TTC549 (cell line): ENCODE measurements around the gene GADD45B.
"Not testable (repeated sequence)": the region's sequence is repeated elsewhere in the genome, so short reads cannot be mapped to it uniquely, and the experiment has no call there.

Source experiments
- FAIRE-seq: peaks from 2 replicates; lab custom pipeline; 2012; peaks lifted over from hg19 to GRCh38; lab: Jason Lieb, UNC

Gene GADD45B

GRCh38 chr19:2488405-2488941 lies 12.5 kb downstream of the GADD45B start:
- FAIRE-seq = no peak

DNA sequence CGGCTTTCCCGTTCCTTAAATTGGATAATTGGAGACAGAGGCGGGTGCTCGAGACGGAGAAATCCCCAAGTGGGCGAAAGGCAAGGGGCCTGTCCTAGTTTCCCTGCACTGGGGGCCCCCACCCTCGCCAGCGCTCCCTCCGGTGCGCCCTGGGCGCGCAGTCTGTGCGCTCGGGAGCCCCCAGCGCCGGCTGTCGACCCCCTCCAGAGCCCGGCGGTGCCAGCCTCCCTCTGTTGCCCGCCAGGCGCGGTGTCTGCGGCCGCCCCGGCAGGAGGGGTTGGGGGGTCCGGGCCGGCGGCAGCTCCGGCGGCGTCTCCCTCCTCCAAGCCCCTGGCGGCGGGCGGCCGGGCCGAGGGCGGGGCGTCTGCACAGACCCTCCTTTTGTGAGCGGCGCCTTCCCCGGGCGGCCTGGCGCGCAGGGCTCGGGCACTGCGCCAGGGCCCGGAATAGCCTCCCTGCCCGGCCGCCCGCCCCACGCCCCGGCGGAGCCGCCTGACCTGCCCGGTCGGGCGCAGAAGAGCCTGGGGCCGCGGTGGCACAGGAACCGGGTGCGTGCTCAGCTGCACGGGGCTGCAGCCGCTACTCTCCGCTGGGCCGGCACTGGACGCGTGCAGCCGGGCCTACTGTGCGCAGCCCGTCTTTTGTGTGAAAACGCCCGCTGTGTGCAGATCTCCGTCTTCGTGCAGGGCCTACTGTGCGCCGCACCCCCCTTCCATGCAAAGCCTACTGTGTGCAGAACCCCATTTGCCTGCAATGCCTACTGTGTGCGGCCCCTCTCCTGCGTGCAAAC lies 13.2 kb downstream of the GADD45B start:
- FAIRE-seq = no peak

DNA sequence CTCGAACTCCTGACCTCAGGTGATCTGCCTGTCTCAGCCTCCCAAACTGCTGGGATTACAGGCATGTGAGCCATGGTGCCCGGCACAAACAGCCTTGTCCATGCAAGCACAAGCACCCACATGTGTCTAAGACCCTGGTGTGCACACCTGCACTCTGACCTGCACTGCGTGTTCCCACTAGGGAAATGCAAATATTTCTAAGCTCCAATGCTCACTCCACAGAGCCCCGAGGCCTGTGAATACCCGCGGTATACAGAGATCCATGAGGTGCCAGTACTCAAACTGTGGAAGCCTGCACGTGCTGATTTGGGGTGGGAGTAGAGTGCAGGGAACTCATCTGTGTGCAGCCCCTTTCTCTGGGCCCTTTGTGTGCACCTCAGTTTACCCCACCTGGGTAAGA lies 14.7 kb downstream of the GADD45B start:
- FAIRE-seq = no peak

DNA sequence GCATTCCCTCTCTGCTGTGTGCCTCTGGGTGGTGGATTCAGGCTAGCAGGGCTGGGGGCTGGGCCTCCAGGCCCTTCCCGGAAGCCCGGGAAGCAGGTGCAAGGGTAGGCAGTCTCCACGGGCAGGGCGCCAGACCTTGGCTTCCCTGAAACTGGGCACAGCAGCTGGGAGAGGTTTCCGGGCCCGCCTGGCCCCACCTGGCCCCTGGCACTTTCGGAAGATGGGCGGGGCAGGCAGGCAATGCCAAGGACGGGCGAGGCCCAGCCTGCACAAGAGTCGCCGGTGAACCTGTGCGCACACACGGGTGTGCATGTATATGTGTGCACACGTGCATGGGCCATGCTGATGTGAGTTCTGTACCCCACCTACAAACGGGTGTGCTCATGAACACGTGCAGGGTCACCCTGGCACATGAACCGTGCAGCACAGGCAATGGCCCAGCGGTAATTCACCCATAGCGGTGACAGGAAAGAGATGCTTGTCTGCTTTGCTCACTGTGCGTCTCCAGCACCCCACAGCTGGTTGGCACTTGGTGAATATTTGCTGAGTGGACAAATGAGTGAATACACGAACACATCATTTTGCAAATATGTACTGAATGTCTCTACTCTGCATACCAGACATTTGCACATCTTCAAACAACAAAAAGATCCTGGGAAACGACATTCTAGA lies 15.3 kb downstream of the GADD45B start:
- FAIRE-seq = no peak

- no peak for FAIRE-seq
Observed at GRCh38 chr19:2492870-2493269, 16.9 kb downstream of the GADD45B start.

DNA sequence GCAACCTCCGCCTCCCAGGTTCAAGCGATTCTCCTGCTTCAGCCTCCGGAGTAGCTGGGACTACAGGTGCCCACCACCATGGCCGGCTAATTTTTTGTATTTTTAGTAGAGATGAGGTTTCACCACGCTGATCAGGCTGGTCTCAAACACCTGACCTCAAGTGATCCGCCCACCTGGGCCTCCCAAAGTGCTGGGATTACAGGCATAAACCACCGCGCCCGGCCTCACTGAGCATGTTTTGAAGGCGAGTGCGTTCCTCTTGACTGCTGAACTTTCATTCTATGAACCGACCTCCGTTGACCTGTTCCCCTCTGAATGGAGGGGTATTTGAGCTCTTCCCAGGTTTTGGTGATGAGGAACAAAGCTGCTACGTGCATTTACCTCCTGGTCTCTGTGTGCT lies 17.5 kb downstream of the GADD45B start:
- FAIRE-seq = not testable (repeated sequence)

GRCh38 chr19:2494084-2494446 lies 18.1 kb downstream of the GADD45B start:
- FAIRE-seq = no peak

DNA sequence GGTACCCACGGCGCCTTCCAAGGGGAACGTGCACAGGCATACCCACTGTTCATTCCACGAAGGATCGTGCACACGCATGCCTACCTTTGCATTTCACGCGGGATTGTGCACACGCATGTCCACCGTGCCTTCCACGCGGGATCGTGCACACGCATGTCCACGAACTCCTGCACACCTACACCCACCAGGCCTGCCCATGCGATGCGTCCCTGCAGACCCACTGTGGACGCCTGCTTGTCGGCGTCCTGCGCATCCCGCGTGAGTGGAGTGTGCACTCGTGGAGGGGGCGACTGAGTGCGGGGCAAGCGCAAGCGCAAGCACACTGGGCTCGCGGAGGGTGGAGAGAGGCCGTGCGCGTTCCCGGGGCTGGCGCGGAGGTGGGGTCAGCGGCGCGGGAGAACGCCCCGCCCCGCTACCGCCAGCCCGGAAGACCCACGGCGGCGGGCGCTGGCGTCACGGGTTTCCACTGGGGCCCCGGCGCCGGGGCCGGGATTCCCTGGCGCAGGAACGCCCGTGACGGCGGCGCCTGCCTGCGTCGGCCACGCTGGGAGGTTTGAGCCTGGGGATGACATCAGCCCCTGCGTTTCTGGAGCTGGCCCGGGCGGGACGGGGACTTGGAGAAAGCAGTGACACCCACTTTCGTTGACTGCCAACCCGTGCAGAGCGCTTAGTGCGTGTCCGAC lies 18.7 kb downstream of the GADD45B start:
- no peak for FAIRE-seq

GRCh38 chr19:2495130-2495641 lies 19.3 kb downstream of the GADD45B start:
- no peak for FAIRE-seq

DNA sequence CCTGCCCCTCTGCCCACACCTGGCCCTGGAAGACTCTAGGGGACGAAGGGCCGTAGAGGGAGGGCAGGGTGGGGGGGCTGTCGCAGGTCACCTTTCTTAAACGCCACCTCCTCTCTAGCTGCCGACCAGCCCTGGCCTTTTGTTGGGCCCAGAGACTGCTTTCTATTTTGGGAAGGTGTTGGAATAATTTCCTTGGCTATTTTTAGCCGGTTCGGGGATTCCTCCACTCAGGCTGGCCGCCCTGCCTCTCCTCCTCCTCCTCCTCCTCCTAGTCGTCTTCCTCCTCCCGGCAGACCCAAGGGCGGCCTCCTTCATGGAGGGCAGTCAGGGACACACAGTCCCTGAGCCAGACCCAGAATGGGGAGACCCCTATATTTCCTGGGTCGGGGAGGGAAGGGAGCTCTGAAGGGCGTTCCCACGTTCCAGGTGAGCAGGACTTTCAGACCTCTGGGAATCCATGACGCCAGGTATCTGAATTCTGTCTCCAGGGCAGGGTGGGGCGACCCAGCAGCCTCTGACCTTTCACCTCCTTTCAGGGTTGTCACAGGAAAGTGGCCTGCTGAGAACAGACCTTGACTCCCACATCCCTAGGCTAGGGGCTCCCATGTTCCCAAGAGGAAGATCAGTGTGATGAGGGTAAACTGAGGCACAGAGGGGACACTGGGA lies 19.9 kb downstream of the GADD45B start:
- FAIRE-seq = no peak

GRCh38 chr19:2497186-2497585 lies 21.3 kb downstream of the GADD45B start:
- FAIRE-seq = no peak

GRCh38 chr19:2500156-2500555 lies 24.2 kb downstream of the GADD45B start:
- no peak for FAIRE-seq

- no peak for FAIRE-seq
Observed at GRCh38 chr19:2500841-2501261, 24.9 kb downstream of the GADD45B start.

DNA sequence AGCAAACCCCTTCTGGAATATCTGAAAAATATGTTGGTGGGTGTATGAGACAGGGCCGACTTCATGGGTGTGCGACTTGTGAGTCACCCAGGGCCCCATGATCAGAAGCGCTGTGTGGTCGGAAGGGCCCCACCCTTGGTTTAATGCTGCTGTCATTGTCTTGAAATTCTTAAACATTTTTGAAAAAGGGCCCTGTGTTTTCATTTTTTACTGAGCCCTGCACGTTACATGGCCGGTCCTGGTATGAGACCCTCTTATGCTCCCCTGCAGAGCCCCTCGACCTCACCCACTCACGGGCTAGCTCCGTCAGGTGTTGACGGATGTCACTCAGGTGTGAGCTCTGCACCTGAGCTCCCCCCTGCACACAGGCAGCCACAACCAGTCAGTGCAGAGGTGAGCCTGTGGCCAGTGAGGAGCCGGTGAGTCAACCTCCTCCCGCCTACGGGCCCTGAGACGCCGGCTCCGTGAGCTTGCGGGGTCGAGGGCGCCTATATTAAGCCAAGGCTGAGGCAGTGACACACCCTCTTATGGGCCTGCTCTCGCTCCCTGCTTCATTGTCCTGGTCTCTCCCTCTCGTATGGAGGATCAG lies 27.7 kb downstream of the GADD45B start:
- no peak for FAIRE-seq

- FAIRE-seq = not testable (repeated sequence)
Observed at GRCh38 chr19:2506656-2507055, 30.7 kb downstream of the GADD45B start.

GRCh38 chr19:2507109-2507508 lies 31.2 kb downstream of the GADD45B start:
- no peak for FAIRE-seq

- no peak for FAIRE-seq
Observed at GRCh38 chr19:2509096-2509495, 33.2 kb downstream of the GADD45B start.

DNA sequence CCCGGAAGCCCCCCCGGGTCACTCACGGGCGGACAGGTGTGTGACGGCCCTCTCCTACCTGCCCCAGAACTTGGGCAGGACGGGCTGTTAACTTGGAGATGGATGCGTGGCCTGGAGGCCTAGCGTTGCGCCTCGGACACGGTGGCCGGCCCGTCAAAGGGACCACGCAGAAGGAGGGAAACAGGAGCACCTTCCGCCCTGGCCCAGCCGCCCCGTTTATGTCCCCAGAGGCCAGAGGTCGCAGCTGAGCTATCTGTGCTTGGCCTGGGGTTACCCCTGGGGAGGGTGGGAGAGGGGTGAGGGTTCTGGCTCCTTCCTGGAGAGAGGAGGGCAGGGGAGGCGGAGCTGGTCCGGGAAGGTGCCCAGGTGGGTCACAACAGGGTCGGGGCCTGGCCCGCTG lies 35.6 kb downstream of the GADD45B start:
- FAIRE-seq = no peak

- no peak for FAIRE-seq
Observed at GRCh38 chr19:2511991-2512390, 36.1 kb downstream of the GADD45B start.

DNA sequence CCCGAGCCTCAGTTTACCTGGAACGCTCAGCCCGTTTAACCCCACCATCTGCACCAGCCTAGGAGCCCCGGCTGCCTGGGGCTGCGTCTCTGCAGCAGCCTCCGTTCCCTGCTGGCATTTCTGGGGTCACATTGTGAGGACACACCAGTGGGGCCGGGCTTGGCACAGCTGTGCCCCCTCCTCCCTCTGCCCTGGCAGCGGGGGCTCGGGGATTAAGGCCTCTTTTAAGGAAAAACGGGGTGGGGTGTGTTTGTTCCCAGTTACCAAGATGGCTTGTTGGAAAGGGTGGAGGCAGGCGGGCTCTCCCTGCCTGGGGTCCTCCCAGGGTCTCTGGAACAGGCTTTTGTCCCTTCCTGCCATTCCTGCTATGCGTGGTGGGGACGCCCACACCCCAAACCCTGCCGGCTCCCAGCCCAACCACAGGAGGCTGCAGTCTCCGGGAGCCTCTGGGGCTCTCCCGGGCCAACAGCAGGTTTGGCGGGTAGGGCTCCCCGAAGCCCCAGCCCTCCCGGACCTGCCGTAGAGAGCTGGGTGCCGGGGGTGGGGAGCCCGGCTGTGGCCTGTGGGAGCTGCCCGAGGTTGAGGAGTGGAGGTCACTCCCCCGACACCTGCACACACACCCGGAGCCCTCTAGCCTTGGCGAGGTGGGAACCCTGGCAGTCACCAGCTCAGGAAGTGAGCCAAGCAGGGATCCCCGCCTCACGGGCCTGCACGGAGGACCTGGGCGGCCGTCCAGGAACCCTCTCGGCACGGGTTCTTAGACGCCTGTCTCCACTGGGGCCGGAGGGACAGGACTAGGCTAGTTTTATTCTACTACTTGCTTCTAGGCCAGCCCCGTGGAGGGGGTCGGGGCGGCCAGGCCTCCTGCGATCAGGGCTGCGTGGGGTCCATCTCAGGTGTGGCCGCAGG lies 36.9 kb downstream of the GADD45B start:
- FAIRE-seq = no peak

- no peak for FAIRE-seq
Observed at GRCh38 chr19:2514981-2515518, 39.1 kb downstream of the GADD45B start.
